HUES64 (cell line): ENCODE data around the gene ERVK3-1.
A peak's percentile ranks its signal among the peaks of the same experiment; 100 is the strongest.

Experiments
- H3K27ac ChIP-seq: 2 replicates; pipeline ENCODE4 v1.7.0; 2013; ENCODE audit warnings: low read depth, low read length, inconsistent platforms
- H3K27me3 ChIP-seq: 2 replicates; pipeline ENCODE4 v1.6.1; 2013; ENCODE audit warnings: mild to moderate bottlenecking, low read length; ENCODE audit not compliant: insufficient read depth
- H3K36me3 ChIP-seq: 2 replicates; pipeline ENCODE4 v1.6.1; 2013; ENCODE audit warnings: mild to moderate bottlenecking, low read length; ENCODE audit not compliant: insufficient read depth
- H3K4me1 ChIP-seq: 2 replicates; pipeline ENCODE4 v1.6.1; 2013; ENCODE audit warnings: mild to moderate bottlenecking, low read length, moderate library complexity; ENCODE audit not compliant: insufficient read depth
- H3K4me3 ChIP-seq: 2 replicates; pipeline ENCODE4 v1.5.1; 2013; ENCODE audit warnings: mild to moderate bottlenecking, low read length, moderate library complexity
- H3K9ac ChIP-seq: 2 replicates; pipeline ENCODE4 v1.6.1; 2013; ENCODE audit warnings: mild to moderate bottlenecking, low read depth, low read length
- H3K9me3 ChIP-seq: 2 replicates; pipeline ENCODE4 v1.6.1; 2013; ENCODE audit warnings: low read depth, low read length; ENCODE audit not compliant: insufficient read depth
- WGBS: fragments of 150-250, 120-280 bp; methylation state at CpG from one replicate; pipeline ENCODE4 v1.1.7; 2013; ENCODE audit warnings: missing lambda C conversion rate; 5-methylcytosine and 5-hydroxymethylcytosine counted together

Gene ERVK3-1

GRCh38 chr19:58326914-58327726 lies 21.9 kb downstream of the ERVK3-1 start, which contains the start of gene ZSCAN22:
TSS of gene ZSCAN22 (plus strand) at chr19:58326994. CDS start at chr19:58334803, 7,809 bp downstream.
- peak within 1 kb of the TSS; percentile 48; the same call in 1 of the 2 replicates for H3K27ac ChIP-seq
- WGBS = 2% methylated on average over 62 of the region's 62 CpGs
- no peaks in the 10 kb centered on the region for H3K27me3 ChIP-seq
- H3K9me3 ChIP-seq = no peaks in the 10 kb centered on the region
- no peaks in the 10 kb centered on the region for H3K36me3 ChIP-seq
- H3K4me1 ChIP-seq = no peaks in the 10 kb centered on the region; the same call in 1 of the 2 replicates
- H3K9ac ChIP-seq = peak within 1 kb of the TSS; percentile 80
- H3K4me3 ChIP-seq = peak within 1 kb of the TSS; percentile 90

- Histone ChIP-seq H3K4me3 (no peak overlapping the region), H3K9ac (no peak overlapping the region), H3K9me3 (no peaks in the 10 kb centered on the region), H3K4me1 (no peaks in the 10 kb centered on the region; the same call in 1 of the 2 replicates), H3K36me3 (no peaks in the 10 kb centered on the region), H3K27me3 (no peaks in the 10 kb centered on the region), H3K27ac (no peak overlapping the region)
- 29% methylated on average over 10 of the region's 10 CpGs for WGBS
These were observed 23.8 kb downstream of the ERVK3-1 start for GRCh38 chr19:58328999-58329398.

GRCh38 chr19:58330458-58330857 lies 25.3 kb downstream of the ERVK3-1 start:
- Histone ChIP-seq H3K27ac (no peak overlapping the region), H3K4me1 (no peaks in the 10 kb centered on the region; the same call in 1 of the 2 replicates), H3K27me3 (no peaks in the 10 kb centered on the region), H3K9ac (no peak overlapping the region), H3K9me3 (no peaks in the 10 kb centered on the region), H3K4me3 (no peak overlapping the region), H3K36me3 (no peaks in the 10 kb centered on the region)
- WGBS = 88% methylated on average over 4 of the region's 4 CpGs

- H3K27ac ChIP-seq = no peak overlapping the region
- H3K4me3 ChIP-seq = no peak overlapping the region
- peaks cover 8% of the 10 kb centered on the region; the same call in 1 of the 2 replicates for H3K36me3 ChIP-seq
- H3K27me3 ChIP-seq = no peaks in the 10 kb centered on the region
- no peak overlapping the region for H3K9ac ChIP-seq
- H3K4me1 ChIP-seq = no peaks in the 10 kb centered on the region
- 92% methylated on average over 1 of the region's 1 CpG for WGBS
- H3K9me3 ChIP-seq = no peaks in the 10 kb centered on the region
These were observed 27.5 kb downstream of the ERVK3-1 start for GRCh38 chr19:58332697-58333096.

GRCh38 chr19:58334691-58335249 lies 29.6 kb downstream of the ERVK3-1 start:
- Histone ChIP-seq H3K4me3 (no peak overlapping the region), H3K4me1 (no peaks in the 10 kb centered on the region), H3K27me3 (no peaks in the 10 kb centered on the region), H3K9me3 (no peaks in the 10 kb centered on the region), H3K9ac (no peak overlapping the region), H3K36me3 (peaks cover 23% of the 10 kb centered on the region), H3K27ac (no peak overlapping the region)
- WGBS = 95% methylated on average over 19 of the region's 19 CpGs

GRCh38 chr19:58335630-58336029 lies 30.5 kb downstream of the ERVK3-1 start:
- Histone ChIP-seq H3K4me3 (no peak overlapping the region), H3K9ac (no peak overlapping the region), H3K4me1 (no peaks in the 10 kb centered on the region), H3K27me3 (no peaks in the 10 kb centered on the region), H3K9me3 (no peaks in the 10 kb centered on the region), H3K36me3 (peaks cover 23% of the 10 kb centered on the region), H3K27ac (no peak overlapping the region)
- 88% methylated on average over 3 of the region's 3 CpGs for WGBS

GRCh38 chr19:58336216-58336615 lies 31.0 kb downstream of the ERVK3-1 start:
- no peak overlapping the region for H3K9ac ChIP-seq
- H3K27me3 ChIP-seq = no peaks in the 10 kb centered on the region
- peaks cover 24% of the 10 kb centered on the region for H3K36me3 ChIP-seq
- H3K4me1 ChIP-seq = no peaks in the 10 kb centered on the region
- no peaks in the 10 kb centered on the region for H3K9me3 ChIP-seq
- H3K27ac ChIP-seq = no peak overlapping the region
- 93% methylated on average over 1 of the region's 1 CpG for WGBS
- H3K4me3 ChIP-seq = no peak overlapping the region

GRCh38 chr19:58336820-58337219 lies 31.6 kb downstream of the ERVK3-1 start:
- H3K4me1 ChIP-seq = no peaks in the 10 kb centered on the region
- WGBS = 98% methylated on average over 4 of the region's 4 CpGs
- peaks cover 28% of the 10 kb centered on the region for H3K36me3 ChIP-seq
- no peak overlapping the region for H3K9ac ChIP-seq
- no peak overlapping the region for H3K27ac ChIP-seq
- no peaks in the 10 kb centered on the region for H3K9me3 ChIP-seq
- H3K27me3 ChIP-seq = no peaks in the 10 kb centered on the region
- H3K4me3 ChIP-seq = no peak overlapping the region

- H3K27ac ChIP-seq = no peak overlapping the region
- no peaks in the 10 kb centered on the region for H3K9me3 ChIP-seq
- H3K36me3 ChIP-seq = peaks cover 28% of the 10 kb centered on the region
- no peaks in the 10 kb centered on the region for H3K4me1 ChIP-seq
- H3K27me3 ChIP-seq = no peaks in the 10 kb centered on the region
- H3K4me3 ChIP-seq = no peak overlapping the region
- no peak overlapping the region for H3K9ac ChIP-seq
- WGBS = 97% methylated on average over 11 of the region's 11 CpGs
These were observed 33.2 kb downstream of the ERVK3-1 start for GRCh38 chr19:58338336-58338735.

- Histone ChIP-seq H3K9ac (no peak overlapping the region), H3K36me3 (peaks cover 28% of the 10 kb centered on the region), H3K9me3 (no peaks in the 10 kb centered on the region), H3K4me1 (no peaks in the 10 kb centered on the region), H3K27ac (no peak overlapping the region), H3K4me3 (no peak overlapping the region), H3K27me3 (no peaks in the 10 kb centered on the region)
- 85% methylated on average over 29 of the region's 30 CpGs for WGBS
These were observed 33.8 kb downstream of the ERVK3-1 start for GRCh38 chr19:58338825-58339558.

GRCh38 chr19:58345558-58345957 lies 40.4 kb downstream of the ERVK3-1 start:
- Histone ChIP-seq H3K4me3 (no peak overlapping the region), H3K9ac (no peak overlapping the region), H3K27ac (no peak overlapping the region), H3K9me3 (no peaks in the 10 kb centered on the region), H3K36me3 (peaks cover 5% of the 10 kb centered on the region; the same call in 1 of the 2 replicates), H3K4me1 (peaks cover 3% of the 10 kb centered on the region; the same call in 1 of the 2 replicates), H3K27me3 (peaks cover 15% of the 10 kb centered on the region)
- 88% methylated on average over 5 of the region's 5 CpGs for WGBS
